Activated T-cell treated with anti-CD3 and anti-CD28 coated beads, Interleukin-2, amount 50 U/mL, for 1 hour (primary cell): ENCODE results near the gene ITPKA.

ENCODE experiments used
- DNase-seq: peaks from one replicate; pipeline ENCODE4 v3.0.0-alpha.2; 2020

The ITPKA gene

GRCh38 chr15:41511899-41512369, 18.3 kb downstream of the ITPKA start:
- peak; percentile 38 for DNase-seq

GRCh38 chr15:41512512-41512939, 18.9 kb downstream of the ITPKA start:
- no peak for DNase-seq

- peak; percentile 45 for DNase-seq
Observed at GRCh38 chr15:41512940-41513505, 19.3 kb downstream of the ITPKA start.

DNA sequence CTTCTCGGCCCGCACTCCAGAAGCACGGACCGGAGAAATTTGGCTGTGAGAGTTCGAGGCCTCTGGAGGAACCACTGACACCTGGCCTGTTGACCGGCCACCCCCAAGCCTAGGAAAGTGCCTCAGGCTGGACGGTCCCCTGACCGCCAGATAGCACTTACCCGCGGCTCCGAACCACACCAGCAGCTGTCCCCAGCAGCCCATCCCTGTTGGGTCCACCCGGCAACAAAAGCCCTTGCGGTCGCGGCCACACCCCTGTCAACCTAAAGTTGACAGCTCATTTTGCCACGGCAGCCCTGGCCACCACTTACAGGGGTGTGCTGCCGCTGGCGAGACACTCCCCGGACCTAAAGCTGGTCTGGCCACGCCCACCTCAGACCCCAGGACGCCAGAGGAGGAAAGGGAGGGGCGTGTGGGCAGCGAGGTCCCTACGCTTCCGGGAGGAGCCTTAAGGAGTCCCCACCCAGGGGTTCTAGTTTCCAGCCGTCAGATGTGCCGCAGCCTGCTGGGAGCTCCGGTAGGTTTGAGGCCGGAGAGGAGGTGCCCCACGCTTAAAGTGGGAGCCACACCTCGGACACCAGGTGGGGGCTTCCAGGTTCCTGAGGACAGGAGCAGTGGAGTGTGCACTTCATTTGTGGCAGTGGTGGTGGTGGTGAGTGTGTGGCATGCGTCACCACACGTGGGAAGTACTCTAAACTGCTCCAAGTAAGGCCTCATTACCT, 20.0 kb downstream of the ITPKA start, which contains the start of gene LTK:
Gene LTK (minus strand): TSS at position 322 of the 722 bp plus-strand sequence. CDS start 118 bp downstream, at position 204.
- peak; percentile 32 for DNase-seq

DNA sequence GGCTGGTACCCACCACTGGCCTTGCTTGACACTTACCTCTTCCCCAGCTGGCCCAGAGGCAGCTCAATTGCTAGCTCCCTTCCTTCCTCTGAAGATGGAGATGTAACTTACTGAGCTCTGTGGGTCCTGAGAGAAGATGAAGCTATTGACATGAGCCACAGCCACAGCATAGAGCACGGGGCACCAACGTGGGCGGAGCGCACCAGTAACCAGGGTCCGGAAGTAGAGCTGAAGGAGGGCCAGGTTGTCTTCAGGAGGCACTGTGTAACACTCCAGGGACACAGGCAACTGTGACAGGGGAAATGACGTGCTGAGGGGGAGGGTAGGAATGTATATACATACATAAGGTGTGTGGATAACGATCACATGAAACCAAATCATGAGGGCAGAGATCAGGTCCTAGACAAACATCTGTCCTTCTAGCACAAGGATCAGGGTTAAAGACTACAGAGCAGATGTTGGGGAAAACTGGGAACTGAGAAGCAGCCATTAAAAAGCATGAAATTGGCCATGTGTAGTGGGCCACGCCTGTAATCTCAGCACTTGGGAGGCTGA, 24.3 kb downstream of the ITPKA start:
- no peak for DNase-seq

DNA sequence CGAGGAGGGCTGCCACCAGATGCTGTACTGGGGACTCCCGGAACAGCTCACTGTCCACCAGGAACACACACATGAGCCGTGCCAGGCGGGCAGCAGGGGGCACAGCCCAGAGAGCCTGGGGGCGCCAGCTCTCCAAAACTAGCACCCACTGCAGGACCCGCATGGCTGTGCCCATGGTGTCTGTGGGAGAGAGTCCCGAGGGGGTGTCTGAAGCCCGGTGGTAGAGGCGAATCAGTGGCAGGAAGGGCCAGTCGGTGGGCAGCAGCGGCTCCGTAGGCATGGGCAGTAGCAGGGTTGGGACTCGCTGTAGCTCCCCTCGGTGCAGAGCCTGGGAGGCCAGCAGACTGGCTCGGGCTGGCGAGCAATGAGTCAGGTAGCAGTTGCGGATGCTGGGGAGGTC, 27.0 kb downstream of the ITPKA start:
- no peak for DNase-seq

- DNase-seq: no peak
Observed at GRCh38 chr15:41521614-41522013, 27.9 kb downstream of the ITPKA start.

DNA sequence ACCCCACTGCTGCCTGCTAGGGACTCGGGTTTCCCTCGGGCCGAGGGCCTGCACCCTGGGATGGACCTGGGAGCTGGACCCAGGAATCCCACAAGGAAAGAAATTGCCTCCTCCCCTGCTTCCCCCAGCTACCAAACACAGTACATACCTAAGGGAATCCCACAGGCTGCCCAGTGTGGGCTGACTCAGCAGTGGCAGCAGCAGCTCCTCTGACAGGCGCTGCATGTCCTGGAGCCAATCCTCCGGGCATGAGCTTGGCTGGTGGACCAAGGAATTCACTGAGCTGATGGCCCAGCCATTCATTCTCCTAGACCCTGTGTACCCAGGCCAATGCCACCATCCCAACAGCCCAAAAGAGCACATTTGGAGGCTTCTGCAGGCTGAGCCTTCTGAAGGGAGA, 29.4 kb downstream of the ITPKA start:
- no peak for DNase-seq

- no peak for DNase-seq
Observed at GRCh38 chr15:41530363-41530956, 36.8 kb downstream of the ITPKA start.

GRCh38 chr15:41535544-41535943, 41.9 kb downstream of the ITPKA start:
- no peak for DNase-seq

DNA sequence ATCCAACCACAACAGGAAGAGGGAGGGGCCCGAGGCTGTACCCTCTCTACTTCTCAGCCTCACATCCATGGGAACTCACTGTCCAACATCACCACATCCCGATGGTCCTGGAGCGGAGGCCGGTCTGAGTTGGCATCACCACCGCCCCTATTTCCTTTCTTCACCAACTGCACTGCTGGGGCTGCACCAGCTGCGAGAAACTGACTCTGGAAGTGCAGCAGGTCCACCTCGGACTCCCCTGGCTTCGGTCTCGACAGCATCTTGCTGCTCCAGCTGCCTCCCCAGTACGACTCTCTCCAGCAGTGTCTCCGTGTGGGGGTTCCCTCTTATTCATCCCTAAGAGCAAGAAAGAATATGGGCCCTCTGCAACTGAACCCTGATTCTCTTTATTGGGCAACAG, 43.2 kb downstream of the ITPKA start:
- DNase-seq: no peak

DNA sequence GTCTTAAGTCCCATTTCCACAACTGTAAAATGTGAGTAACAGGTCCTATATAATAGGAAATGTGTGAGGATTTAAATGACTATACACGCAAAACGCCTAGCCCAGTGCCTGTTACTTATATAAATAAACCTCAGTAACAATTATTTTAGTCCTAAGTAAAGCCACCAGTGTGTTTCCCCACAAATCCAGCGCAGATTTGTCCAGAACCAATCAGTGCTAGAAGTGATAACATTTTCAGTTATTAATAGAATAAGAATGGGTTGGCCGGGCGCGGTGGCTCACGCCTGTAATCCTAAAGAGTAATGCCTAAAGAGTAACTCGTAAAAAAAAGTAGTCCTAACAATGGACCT, 49.8 kb downstream of the ITPKA start:
- no peak for DNase-seq

GRCh38 chr15:41544650-41545015, 51.0 kb downstream of the ITPKA start:
- DNase-seq: peak; percentile 27

DNA sequence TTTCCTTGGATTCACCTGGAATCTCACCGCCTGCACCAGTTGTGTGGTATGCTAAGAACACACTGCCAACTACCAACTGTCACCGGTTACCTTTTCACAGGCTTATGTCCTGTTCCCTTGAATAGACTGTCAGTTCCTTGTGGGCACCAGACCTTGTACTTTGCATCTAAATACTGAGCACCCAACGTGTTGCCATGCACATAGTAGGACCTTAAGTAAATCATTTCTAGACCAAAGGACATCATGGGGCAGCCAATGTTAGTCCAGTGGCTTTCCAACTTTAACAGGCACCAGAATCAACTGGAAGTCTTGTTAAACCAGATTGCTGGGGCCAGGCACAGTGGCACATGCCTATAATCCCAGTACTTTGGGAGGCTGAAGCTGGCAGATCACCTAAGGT, 51.5 kb downstream of the ITPKA start:
- no peak for DNase-seq

- no peak for DNase-seq
Observed at GRCh38 chr15:41546851-41547786, 53.4 kb downstream of the ITPKA start.

- no peak for DNase-seq
Observed at GRCh38 chr15:41550066-41550775, 56.5 kb downstream of the ITPKA start.
